ENCODE measurements around the gene LPP.

The LPP gene

GRCh38 chr3:188497021-188497420 lies 343.1 kb downstream of the LPP start:
- DNase-seq = no peak

- no peak for DNase-seq
Observed at GRCh38 chr3:188503647-188504046, 349.7 kb downstream of the LPP start.

GRCh38 chr3:188505151-188505550 lies 351.2 kb downstream of the LPP start:
- DNase-seq = no peak

- DNase-seq = no peak
Observed at GRCh38 chr3:188505911-188506310, 352.0 kb downstream of the LPP start.

- no peak for DNase-seq
Observed at GRCh38 chr3:188506446-188506845, 352.5 kb downstream of the LPP start.

- DNase-seq = no peak
Observed at GRCh38 chr3:188507244-188507720, 353.3 kb downstream of the LPP start.

GRCh38 chr3:188508454-188508853 lies 354.5 kb downstream of the LPP start:
- DNase-seq = no peak

- no peak for DNase-seq
Observed at GRCh38 chr3:188509316-188509715, 355.4 kb downstream of the LPP start.

- no peak for DNase-seq
Observed at GRCh38 chr3:188510366-188510765, 356.4 kb downstream of the LPP start.

- no peak for DNase-seq
Observed at GRCh38 chr3:188513662-188514328, 359.8 kb downstream of the LPP start.

GRCh38 chr3:188516515-188516914 lies 362.6 kb downstream of the LPP start:
- no peak for DNase-seq

- DNase-seq = no peak
Observed at GRCh38 chr3:188518416-188518815, 364.5 kb downstream of the LPP start.

GRCh38 chr3:188518835-188519452 lies 365.0 kb downstream of the LPP start:
- DNase-seq = no peak

GRCh38 chr3:188520466-188520865 lies 366.5 kb downstream of the LPP start:
- no peak for DNase-seq

GRCh38 chr3:188522115-188522514 lies 368.2 kb downstream of the LPP start:
- no peak for DNase-seq

- no peak for DNase-seq
Observed at GRCh38 chr3:188523291-188523690, 369.3 kb downstream of the LPP start.

- no peak for DNase-seq
Observed at GRCh38 chr3:188524052-188524451, 370.1 kb downstream of the LPP start.

- DNase-seq = no peak
Observed at GRCh38 chr3:188526057-188526456, 372.1 kb downstream of the LPP start.

- DNase-seq = no peak
Observed at GRCh38 chr3:188527389-188527788, 373.4 kb downstream of the LPP start.

- DNase-seq = no peak
Observed at GRCh38 chr3:188528396-188528795, 374.4 kb downstream of the LPP start.

- DNase-seq = no peak
Observed at GRCh38 chr3:188529228-188529627, 375.3 kb downstream of the LPP start.

- no peak for DNase-seq
Observed at GRCh38 chr3:188530226-188530625, 376.3 kb downstream of the LPP start.

GRCh38 chr3:188531210-188531609 lies 377.3 kb downstream of the LPP start:
- no peak for DNase-seq

- no peak for DNase-seq
Observed at GRCh38 chr3:188533172-188533571, 379.2 kb downstream of the LPP start.
